ENCODE data around the gene ATP6V1B1. TPM values are rescaled to one million over a fixed set of nuclear protein-coding genes. Genes with fewer than 3 reads are reported as not detected.

Gene ATP6V1B1
- total and polyA plus RNA-seq, 9 of the 15 experiments (the other 6 are each of a cell fraction or from before 2014, with no cell fraction given) = not detected

DNA sequence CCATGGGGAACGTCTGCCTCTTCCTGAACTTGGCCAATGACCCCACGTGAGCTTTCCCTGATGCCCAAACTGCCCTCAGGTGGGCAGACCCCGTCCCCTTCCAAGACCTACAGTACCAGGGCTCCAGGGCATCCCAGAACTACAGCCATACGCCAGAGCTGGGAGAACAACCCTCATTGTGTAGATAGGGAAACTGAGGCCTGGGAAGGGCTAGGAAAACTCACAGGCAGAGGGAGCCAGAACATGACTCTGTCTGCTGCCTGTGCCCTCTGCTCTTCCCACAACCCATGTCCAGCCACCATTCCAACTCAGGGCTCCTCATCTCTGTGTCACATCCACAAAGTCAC, 25.9 kb downstream of the ATP6V1B1 start:
- Histone ChIP-seq H3K9ac (ENCODE audit: insufficient read depth in 1 of 2, low read depth in 2 of 2, low read length in 2 of 2) (no peak overlapping the region), H3K79me2 (ENCODE audit: control insufficient read depth, insufficient read depth, low read length) (no peaks in the 10 kb centered on the region), H3K4me3 (no peak overlapping the region), H3K27me3 (ENCODE audit: control insufficient read depth in 2 of 2, insufficient read depth in 2 of 2, low read length in 2 of 2) (peaks cover 7 to 66% of the 10 kb centered on the region in 2 experiments; a peak in 3 of 5 replicates), H3K4me1 (replicated peaks in 1 of 2; ENCODE audit: control insufficient read depth in 2 of 2, insufficient read depth in 2 of 2, low read length in 2 of 2) (peaks cover 0 to 14% of the 10 kb centered on the region in 2 experiments; a peak in 3 of 5 replicates), H3K4me2 (ENCODE audit: insufficient read depth, low read length) (no peak overlapping the region), H4K20me1 (replicated peaks; ENCODE audit: control insufficient read depth, insufficient read depth, low read length) (no peaks in the 10 kb centered on the region; the same call in none of the 2 replicates), H3K9me1 (ENCODE audit: control insufficient read depth, insufficient read depth, low read length) (no peaks in the 10 kb centered on the region), H2AFZ (ENCODE audit: low read depth, low read length) (no peak overlapping the region), H3K9me3 (replicated peaks; ENCODE audit: control insufficient read depth, insufficient read depth, low read depth, low read length) (no peaks in the 10 kb centered on the region), H3K36me3 (ENCODE audit: control insufficient read depth, insufficient read depth, low read length) (no peaks in the 10 kb centered on the region), H3K27ac (ENCODE audit: extremely low read depth, low read depth, low read length) (no peak overlapping the region)
- POLR2A ChIA-PET = interaction anchor here (0.7 kb wide), 1 partner anchor 13 kb away, joined by 3 read pairs; no protein-coding TSS in a partner anchor
- BruUV-seq (replicated peaks) = no TSS peak
- DNase-seq (ENCODE audit: extremely low read depth in 1 of 4, low spot score in 3 of 4) (no peak), ATAC-seq (no peak), FAIRE-seq (no peak)
- TF ChIP-seq ZBTB7A (IDR thresholded peaks at IDR 0.05; ENCODE audit: borderline replicate concordance, control insufficient read depth, low read depth, low read length) = no peak
- TF ChIP-seq ZNF717 (CRISPR knock-in tag; IDR thresholded peaks at IDR 0.05) = no peak
- TF ChIP-seq SIX5 (IDR thresholded peaks at IDR 0.05; ENCODE audit: borderline replicate concordance in 1 of 2, insufficient read depth in 1 of 2, low read depth in 1 of 2, low read length in 2 of 2) = no peak
- TF ChIP-seq GABPA (tag; conservative IDR thresholded peaks at IDR 0.05; ENCODE audit: low read depth) = no peak
- TF ChIP-seq NFATC3 (IDR thresholded peaks at IDR 0.05) = no peak
- no peak for TF ChIP-seq THRB (CRISPR knock-in tag; conservative IDR thresholded peaks at IDR 0.05)
- no peak for TF ChIP-seq XRCC4 (IDR thresholded peaks at IDR 0.05; ENCODE audit: extremely low read depth, insufficient read depth, insufficient read length)
- no peak for TF ChIP-seq CEBPB (tag; IDR thresholded peaks at IDR 0.05)
- no peak for TF ChIP-seq RFX1 (IDR thresholded peaks at IDR 0.05)
- no peak for TF ChIP-seq TFAP4 (CRISPR knock-in tag; IDR thresholded peaks at IDR 0.05; ENCODE audit: borderline replicate concordance)
- TF ChIP-seq MAZ (CRISPR knock-in tag; conservative IDR thresholded peaks at IDR 0.05 in 1 of 2, IDR thresholded peaks at IDR 0.05 in 1 of 2) = no peak
- TF ChIP-seq SMARCA4 (IDR thresholded peaks at IDR 0.05) = no peak
- no peak for TF ChIP-seq KLF1 (tag; IDR thresholded peaks at IDR 0.05)
- no peak for TF ChIP-seq SMARCE1 (IDR thresholded peaks at IDR 0.05)
- TF ChIP-seq ZC3H4 (CRISPR knock-in tag; IDR thresholded peaks at IDR 0.05; ENCODE audit: borderline replicate concordance) = no peak
- no peak for TF ChIP-seq SETDB1 (IDR thresholded peaks at IDR 0.05; ENCODE audit: low read length)
- TF ChIP-seq ZNF75A (CRISPR knock-in tag; IDR thresholded peaks at IDR 0.05) = no peak
- TF ChIP-seq MCM3 (IDR thresholded peaks at IDR 0.05) = no peak
- CTCF ChIA-PET (ENCODE audit: low intra/inter-chr PET ratio) = no interaction called here
- 0% methylated on average over 3 of the region's 4 CpGs for WGBS (ENCODE audit: insufficient coverage, low coverage, missing lambda C conversion rate)
- intact Hi-C loops (cut with micrococcal nuclease) (no loop called here), in situ Hi-C loops (cut with MboI) (no loop called here)
